NCI-H1930 (cell line): ENCODE results near the gene SLC49A3.
A peak's percentile ranks its signal among the peaks of the same experiment; 100 is the strongest.
"Not testable (repeated sequence)": the region's sequence is repeated elsewhere in the genome, so short reads cannot be mapped to it uniquely, and the experiment has no call there.

Source experiments
- DNase-seq, 2 experiments: peaks; one replicate each; lab custom pipeline; 2025; lab: John Stamatoyannopoulos, UW

The SLC49A3 gene

DNA sequence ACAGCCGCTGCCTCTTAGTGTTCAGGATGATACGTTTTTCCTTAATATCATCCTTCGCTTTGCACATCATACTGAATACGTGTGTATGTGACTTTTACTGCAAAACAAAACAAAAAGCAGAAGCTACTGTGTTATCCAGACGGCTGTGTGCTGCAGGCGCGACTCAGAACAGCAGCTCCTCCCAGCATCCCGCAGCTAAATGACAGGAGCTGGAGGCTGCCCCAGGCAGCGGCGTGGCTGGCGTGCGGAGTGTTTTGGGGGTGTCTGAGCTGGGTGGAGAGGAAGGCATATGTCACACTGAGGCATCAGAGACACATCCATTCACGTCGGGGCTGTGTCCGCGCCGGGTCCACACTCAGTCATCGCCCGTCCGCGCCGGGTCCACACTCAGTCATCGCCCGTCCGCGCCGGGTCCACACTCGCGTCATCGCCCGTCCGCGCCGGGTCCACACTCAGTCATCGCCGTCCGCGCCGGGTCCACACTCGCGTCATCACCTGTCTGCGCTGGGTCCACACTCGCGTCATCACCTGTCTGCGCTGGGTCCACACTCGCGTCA, 33.3 kb upstream of the SLC49A3 start:
- no peak for DNase-seq

DNA sequence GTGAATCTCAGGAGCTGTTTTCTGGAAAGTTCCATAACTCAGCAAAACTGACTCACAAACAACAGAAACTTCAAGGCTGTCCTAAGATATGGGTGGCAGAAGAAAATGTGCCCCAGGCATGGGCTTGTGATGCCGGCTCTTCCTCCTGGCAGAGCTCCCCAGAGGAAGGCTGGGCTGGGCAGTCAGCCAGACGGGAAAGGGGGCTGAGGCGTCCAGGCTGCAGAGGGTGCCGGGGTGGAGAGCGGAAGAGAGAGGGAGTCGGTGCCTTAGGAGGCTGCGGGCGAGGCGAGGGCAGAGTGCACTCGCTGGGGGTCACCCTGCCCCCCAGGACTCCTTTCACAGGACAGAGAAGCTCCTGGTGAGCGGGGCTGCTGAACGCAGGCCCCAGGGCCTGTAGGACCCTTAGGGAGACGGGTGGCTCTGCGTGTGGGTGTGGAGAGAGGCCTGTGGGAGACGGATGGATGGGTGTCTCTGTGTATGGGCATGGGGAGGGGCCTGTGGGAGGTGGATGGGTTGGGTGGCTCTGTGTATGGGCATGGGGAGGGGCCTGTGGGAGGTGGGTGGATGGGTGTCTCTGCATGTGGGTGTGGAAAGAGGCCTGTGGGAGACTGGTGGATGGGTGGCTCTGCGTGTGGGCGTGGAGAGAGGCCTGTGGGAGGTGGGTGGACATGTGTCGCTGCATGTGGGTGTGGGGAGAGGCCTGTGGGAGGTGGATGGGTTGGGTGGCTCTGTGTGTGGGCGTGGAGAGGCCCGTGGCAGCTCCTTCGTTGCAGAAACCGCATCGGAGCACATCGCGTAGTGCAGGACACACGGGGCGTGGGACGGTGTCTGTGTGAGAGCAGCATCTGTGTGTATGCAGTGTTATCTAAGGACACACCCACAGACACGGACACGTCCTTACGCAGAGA, 32.6 kb upstream of the SLC49A3 start:
- no peak for DNase-seq

DNA sequence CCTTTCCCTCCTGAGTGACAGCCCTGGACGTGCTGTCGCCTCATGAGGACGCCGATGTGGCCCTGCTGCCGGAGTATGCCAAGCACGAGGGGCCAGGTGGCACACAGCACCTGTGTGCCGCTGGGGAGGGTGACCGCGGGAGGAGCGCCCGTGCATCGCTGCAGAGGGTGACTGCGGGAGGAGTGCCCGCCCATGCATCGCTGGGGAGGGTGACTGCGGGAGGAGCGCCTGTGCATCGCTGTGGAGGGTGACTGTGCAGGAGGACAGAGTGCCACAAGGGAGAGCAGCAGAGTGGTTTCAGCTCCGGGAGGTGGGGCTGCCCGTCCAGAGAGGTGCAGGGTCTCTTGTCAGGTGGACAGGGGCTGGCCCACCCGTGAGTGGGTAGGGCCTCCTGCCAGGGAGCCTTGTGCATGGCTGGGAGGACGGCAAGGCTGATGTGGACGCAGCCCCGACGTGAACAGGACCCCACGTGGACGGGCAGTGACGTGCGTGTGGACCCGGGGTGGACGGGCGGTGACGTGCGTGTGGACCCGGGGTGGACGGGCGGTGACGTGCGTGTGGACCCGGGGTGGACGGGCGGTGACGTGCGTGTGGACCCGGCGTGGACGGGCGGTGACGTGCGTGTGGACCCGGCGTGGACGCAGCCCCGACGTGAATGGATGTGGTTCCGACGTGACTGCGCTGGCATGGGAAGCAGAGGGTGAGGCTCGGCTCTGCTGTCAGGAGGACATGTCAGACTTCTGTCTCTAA, 31.3 kb upstream of the SLC49A3 start:
- no peak for DNase-seq

DNA sequence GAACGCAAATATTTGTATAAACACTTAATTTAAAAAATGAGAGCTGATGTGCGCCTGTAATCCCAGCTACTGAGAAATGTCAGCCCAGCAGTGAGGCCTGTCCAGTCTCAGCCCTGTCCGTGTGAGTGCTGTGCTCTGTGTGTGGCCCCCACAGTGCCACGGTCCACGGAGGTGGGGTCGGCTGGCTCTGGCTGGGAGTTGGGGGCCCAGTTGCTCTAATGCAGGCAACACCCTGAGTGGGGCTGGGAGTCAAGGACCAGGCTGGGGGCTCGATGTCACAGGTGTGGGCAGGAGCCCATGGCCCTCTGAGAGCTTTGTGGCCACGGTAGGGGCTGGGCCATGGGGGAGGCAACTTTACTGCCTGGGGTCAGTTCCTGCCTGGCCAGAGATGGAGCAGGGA, 29.5 kb upstream of the SLC49A3 start:
- DNase-seq: no peak

DNA sequence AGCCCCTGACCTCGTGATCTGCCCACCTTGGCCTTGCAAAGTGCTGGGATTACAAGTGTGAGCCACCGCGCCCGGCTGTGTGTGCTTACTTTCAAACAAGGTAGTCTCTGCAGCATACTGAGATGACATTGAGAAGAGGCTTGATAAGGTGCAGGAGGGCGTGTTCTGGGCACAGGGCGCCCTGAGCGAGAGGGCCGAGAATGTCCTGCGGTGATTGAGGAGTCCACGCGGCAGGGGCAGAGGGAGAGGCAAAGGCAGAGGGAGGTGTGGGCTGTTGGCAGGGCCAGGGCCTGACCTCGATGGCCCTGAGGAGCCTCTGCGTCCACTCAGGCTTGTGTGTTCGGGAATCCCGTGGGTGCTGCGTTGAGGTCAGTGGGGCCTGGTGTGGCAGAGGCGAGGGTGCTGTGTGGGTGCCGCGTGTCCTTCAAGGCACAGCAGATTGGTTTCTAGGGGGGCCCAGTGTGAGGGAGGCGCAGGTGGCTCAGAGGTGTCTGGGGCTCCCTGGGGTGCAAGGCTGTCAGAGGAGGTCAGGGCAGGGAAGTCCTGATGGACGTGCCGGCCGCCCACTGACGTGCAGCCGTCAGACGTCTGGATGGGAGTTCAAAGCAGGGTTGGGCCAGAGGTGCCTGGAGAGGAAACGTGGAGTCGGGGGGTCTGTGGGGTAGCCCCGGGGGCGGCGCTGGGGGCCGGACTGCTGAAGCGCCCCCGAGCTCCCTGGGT, 28.8 kb upstream of the SLC49A3 start:
- DNase-seq: no peak

DNA sequence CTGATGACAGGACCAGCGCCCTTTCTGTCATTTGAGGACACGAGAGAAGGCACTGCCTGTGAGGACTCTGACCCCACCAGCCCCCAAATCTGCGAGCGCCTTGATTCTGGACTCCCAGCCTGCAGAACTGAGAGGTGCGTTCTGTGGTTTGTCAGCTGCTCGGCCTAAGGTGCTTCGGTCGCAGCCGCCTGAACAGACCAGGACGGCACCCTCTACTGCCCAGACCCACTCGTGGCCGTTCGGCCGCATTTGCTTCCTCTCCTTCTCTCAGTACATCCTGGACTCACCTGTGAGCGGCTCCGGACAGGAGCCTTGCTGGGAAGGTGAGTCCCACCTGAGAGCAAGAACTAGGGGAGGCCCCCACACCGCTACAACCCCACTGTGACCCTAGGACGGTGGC, 25.1 kb upstream of the SLC49A3 start:
- DNase-seq: no peak

DNA sequence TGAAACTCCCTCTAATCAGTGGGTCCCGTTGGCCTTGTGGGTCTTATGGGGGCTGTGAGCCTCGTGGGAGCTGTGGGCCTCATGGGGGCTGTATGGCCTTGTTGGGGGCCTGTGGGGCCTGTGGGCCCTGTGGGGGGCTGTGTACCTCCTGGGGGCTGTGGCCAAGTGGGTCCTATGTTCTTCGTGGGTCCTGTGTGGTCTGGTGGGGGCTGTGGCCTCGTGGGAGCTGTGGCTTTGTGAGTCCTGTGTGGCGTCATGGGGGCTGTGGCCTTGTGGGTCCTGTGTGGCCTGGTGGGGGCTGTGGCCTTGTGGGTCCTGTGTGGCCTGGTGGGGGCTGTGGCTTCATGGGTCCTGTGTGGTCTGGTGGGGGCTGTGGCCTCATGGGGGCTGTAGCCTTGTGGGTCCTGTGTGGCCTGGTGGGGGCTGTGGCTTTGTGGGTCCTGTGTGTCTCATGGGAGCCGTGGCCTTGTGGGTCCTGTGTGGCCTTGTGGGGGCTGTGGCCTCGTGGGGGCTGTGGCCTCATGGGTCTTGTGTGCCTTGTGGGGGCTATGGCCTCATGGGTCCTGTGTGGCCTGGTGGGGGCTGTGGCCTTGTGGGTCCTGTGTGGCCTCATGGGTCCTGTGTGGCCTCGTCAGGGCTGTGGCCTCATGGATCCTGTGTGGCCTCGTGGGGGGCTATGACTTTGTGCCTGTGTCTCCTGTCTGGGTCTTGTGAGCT, 24.1 kb upstream of the SLC49A3 start:
- DNase-seq: no peak

DNA sequence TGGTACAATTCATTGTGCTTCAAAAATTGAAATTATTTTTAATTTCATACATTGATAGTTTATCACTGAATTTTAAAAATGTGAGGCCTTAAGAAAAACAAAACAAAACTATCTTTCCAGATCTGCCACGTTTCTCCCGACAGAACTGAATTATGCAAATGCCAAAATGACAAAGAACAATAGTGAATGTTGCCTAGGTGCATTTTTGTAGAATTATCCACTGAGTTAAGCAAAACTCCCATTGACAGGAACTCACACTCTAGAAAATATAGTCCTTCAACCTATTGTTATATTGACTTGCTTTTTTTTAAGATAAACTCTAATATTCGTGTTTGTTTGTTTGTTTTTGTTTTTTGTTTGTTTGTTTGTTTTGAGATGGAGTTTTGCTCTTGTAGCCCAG, 23.1 kb upstream of the SLC49A3 start:
- no peak for DNase-seq

DNA sequence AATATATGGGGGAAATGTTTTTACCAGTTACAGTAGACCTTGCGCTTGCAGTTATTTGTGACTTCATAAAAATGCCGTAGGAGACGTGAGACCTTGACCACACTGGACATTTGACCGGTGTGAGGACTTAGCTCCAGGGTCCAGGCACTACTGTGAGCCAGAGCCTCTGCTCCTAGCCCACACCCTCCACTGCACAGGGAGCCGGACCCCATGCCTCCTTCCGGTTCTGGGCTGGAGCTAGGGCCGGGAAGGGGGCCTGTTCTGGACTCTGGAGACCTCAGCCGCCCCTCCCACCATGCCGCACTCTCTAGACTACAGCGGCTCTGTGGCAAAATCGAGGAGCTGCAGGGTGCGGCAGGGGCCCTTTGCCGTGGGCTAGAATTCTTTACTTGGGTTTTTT, 22.0 kb upstream of the SLC49A3 start:
- no peak for DNase-seq

DNA sequence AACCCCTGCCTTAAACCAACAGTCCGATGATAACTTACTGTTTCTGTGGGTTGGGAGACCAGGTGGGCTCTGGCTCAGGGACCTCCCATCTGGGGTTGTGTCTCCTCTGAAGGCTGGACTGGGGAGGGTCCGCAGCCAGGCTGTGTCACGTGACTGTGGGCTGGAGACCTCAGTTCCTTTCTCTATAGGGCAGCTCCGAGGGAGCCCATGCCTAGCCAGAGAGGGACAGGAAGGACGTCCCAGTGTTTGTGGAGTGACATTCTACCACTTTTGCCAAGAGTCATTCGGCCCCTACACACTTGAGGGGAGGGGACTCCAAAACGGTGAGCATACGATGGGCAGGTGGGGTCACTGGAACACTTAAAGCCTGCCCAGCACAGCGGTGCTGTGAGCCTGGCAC, 21.2 kb upstream of the SLC49A3 start:
- DNase-seq: no peak

DNA sequence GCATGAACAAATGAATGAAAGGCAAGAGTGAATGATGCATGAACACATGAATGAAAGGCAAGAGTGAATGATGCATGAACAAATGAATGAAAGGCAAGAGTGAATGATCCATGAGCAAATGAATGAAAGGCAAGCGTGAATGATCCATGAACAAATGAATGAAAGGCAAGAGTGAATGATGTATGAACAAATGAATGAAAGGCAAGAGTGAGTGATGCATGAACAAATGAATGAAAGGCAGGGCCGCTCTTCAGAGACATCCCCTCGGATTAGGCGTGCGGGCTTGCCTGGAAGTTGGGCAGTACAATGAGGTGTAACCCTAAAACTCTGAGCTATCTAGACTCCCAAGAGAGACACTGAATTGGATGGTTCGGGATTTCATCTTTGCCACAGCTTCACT, 20.4 kb upstream of the SLC49A3 start:
- DNase-seq: no peak

DNA sequence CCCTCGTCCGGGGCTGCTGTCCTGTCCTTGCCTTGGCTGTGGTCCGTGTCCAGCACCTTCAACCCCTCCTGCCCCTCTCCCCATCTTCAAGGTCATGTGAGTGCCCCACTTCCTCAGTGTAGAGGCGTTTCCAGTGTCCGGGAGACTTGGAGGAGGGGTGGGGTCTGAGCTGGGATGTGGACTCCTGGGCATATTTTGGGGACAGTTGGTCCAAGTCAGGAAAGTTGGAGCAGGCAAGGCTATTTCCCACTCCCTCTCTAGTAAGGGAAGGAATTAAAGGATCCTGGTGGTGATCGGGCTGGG, 19.6 kb upstream of the SLC49A3 start:
- no peak for DNase-seq

DNA sequence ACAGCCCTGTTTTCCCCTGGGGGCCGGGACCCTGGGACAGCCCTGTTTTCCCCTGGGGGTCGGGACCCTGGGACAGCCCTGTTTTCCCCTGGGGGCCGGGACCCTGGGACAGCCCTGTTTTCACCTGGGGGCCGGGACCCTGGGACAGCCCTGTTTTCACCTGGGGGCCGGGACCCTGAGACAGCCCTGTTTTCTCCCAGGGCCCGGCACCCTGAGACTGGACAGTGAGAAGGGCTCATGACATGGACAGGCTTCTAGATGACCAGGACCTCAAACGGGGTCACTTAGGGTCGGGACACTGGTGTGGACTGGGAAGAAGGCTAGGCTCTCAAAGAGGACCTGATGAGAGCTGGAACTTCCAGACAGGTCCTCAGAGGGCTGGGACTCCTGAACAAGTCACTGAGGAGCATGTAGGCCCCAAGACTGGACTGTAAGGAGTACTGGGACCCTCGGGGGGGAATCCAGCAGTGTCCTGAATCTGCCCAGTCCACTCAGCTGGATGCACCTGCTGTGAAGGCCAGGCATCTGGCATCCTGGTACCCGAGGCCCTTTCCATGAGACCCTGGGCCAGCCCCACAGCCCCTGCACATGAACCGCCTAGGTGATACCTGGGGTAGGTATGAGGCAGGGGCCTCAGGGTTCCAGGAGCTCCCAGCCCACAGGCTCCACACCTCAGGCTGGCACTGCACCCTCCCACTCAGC, 19.1 kb upstream of the SLC49A3 start:
- no peak for DNase-seq

DNA sequence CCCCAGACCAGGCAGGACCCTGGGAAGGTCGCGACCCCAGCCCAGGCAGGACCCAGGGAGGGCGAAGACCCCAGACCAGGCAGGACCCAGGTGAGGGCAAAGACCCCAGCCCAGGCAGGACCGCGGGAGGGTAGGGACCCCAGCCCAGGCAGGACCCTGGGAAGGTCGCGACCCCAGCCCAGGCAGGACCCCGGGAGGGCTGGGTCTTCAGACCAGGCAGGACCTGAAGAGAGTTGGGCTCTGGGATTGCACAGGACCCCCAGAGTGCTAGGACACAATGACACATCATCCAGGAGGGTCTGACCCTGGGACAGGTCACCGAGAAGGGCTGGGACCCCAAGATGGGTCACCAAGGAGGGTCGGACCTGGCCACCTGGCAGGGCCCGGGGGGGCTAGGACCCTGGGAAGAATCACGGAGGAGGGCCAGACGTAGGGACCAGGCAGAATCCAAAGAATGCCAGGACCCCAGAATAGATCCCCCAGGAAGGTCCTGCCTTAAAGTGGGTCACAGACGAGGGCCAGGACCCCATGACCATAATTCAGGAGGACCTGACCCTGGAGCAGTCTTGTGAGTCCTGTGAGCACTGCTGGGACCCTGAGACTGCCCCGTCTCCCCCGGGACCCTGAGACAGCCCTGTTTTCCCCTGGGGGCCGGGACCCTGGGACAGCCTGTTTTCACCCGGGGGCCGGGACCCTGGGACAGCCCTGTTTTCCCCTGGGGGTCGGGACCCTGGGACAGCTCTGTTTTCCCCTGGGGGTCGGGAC, 18.1 kb upstream of the SLC49A3 start:
- no peak for DNase-seq

DNA sequence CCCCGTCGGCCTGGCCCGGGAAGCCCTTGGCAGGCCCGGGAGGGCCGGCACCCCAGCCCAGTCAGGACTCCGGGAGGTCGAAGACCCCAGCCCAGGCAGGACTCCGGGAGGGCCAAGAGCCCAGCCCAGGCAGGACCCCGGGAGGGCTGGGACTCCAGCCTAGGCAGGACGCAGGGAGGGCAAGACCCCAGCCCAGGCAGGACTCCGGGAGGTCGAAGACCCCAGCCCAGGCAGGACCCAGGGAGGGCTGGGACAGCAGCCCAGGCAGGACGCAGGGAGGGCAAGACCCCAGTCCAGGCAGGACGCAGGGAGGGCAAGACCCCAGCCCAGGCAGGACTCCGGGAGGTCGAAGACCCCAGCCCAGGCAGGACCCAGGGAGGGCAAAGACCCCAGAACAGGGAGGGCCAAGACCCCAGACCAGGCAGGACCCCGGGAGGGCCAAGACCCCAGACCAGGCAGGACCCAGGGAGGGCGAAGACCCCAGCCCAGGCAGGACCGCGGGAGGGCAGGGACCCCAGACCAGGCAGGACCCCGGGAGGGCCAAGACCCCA, 17.2 kb upstream of the SLC49A3 start:
- DNase-seq: not testable (repeated sequence)

DNA sequence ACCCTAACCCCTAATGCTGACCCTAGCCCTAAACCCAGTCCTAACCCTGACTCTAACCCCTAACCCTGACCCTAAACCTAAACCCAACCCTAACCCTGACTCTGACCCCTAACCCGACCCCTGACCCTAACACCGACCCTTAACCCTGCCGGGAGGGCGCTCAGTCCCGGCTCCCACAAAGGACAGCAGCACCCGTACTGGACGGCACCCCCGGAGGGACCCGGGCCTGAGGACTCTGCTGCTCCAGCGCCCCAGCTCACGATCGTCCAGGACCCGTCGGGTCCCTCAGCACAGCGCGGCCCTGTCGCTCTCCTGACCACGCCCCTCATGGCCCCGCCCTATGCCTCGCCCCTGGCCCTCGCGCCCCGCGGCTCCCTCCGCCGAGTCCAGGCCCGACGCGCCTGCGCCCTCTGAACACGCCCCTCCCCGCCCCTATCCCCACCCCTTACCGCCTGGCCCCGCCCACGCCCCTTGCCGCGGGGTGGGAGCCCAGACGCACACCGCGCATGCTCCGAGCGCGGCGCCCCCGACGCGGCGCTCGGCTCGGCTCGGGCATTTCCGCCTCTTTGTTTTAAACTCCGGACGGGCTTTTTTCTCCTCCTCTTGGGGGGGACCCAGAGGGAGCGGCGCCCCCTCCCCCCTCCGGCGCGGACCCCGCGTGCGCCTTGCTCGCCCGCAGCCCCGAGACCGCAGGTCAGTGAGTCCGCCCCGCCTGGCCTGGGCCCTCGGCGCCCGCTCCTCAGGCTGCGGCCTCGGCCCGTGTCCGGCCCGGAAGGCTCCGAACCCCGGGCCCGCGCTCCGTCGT, 16.5 kb upstream of the SLC49A3 start, which contains the start of gene PCGF3:
TSS of gene PCGF3 (plus strand) at position 555 of the 805 bp plus-strand sequence. CDS start 27,849 bp downstream, outside the sequence.
- peak; percentile 88 to 91 for DNase-seq

DNA sequence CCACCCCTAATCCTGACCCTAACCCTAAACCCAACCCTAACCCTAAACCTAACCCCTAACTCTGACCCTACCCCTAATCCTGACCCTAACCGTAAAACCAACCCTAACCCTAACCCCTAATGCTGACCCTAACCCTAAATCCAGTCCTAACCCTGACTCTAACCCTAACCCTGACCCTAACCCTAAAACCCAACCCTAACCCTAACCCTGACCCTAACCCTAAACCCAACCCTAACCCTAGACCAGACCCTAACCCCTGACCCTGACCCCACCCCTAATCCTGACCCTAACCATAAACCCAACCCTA, 16.0 kb upstream of the SLC49A3 start:
- no peak for DNase-seq

DNA sequence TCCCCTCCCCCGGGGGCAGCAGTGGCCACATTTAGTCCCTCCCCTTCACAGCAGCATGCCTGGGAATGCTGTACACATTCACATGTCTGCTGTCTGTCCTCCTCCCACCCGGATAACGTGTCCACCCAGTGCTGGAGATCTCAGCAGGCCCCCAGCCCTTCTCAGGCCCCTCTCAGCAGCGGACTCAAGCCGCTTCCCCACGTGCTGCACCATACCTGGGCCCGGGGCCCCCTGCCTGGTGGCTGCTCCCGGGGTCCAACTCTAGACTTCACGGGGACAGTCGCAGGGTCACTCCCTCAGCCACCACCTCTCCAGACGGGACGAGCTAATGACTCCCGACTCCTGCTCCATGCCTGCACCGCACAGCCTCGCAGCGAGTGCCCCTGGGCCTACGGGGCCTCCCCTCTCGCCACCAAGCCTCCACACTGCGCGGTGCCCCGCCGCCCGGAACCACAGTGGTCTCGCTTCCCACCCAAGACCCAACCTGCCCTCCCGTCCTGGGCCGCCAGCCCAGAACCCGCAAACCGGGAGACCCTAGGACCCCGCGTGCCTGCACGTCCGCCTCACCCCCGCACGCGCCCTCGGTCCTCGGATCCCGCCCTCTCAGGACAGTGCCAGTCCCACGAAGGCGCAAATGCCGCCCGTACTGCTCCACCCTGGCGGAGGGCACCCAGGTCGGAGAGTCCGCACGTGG, 15.4 kb upstream of the SLC49A3 start:
- no peak for DNase-seq
